SK-N-SH treated with all-trans-retinoic acid at 6 μM for 48 hours (cell line): ENCODE measurements around the gene VPS35L.

Experiments
- ARNTL ChIP-seq: fragments of 450-650 bp; formaldehyde crosslinking; IDR thresholded peaks from 2 replicates; pipeline ENCODE4 v1.5.0; 2020; ENCODE audit warnings: low read depth, mild to moderate bottlenecking, moderate library complexity, borderline replicate concordance
- PATZ1 ChIP-seq: fragments of 250-450 bp; sonication (Bioruptor Pico); IDR thresholded peaks from 2 replicates; pipeline ENCODE4 v1.8.0; 2020; ENCODE audit warnings: mild to moderate bottlenecking, moderate library complexity, borderline replicate concordance
- SNAI2 ChIP-seq: fragments of 250-450 bp; sonication (Bioruptor Pico); IDR thresholded peaks from 2 replicates; pipeline ENCODE4 v1.5.0; 2020; ENCODE audit warnings: mild to moderate bottlenecking, moderate library complexity

- no peak for TF ChIP-seq SNAI2 (CRISPR knock-in tag)
- TF ChIP-seq PATZ1 (CRISPR knock-in tag): no peak
- no peak for TF ChIP-seq ARNTL
Measured at GRCh38 chr16:19708296-19709205, 153.0 kb downstream of the VPS35L start.
